Panc1 (cell line): ENCODE results near the gene SH3D19. TPM values are rescaled to one million over a fixed set of nuclear protein-coding genes. Genes with fewer than 3 reads are reported as not detected.

Experiments used
- ATAC-seq: fragments of 200-7000 bp; cut with Tn5 transposase; 2 replicates; pipeline ENCODE4 v1.9.1; 2020; ENCODE audit warnings: mild to moderate bottlenecking, moderate library complexity
- BruUV-seq: library from RNA; stranded (reverse); fragments of 400-500 nt; replicated peaks from 2 replicates; lab custom pipeline; 2021; lab: Mats Ljungman, UMichigan
- CTCF ChIA-PET: fragments of 300-600 bp; sonication (Branson Sonifier 250); formaldehyde crosslinking; loops from one replicate; lab custom pipeline; 2022; ENCODE audit warnings: antibody characterized with exemption; lab: Charles Lee
- POLR2A ChIA-PET: fragments of 300-600 bp; sonication (Branson Sonifier 250); formaldehyde crosslinking; loops from one replicate; lab custom pipeline; 2022; ENCODE audit warnings: antibody characterized with exemption; lab: Charles Lee
- DNase-seq: peaks from one replicate; pipeline ENCODE4 v3.0.0-alpha.2; 2010; ENCODE audit warnings: low read depth, low spot score
- H3K27ac ChIP-seq: 2 replicates; pipeline ENCODE4 v1.5.1; 2011; ENCODE audit warnings: mild to moderate bottlenecking, low read length, inconsistent platforms
- H3K27me3 ChIP-seq: fragments of 200-500 bp; sonication (Bioruptor generic); 2 replicates; pipeline ENCODE4 v1.6.0; 2014; ENCODE audit warnings: low read length, inconsistent platforms; ENCODE audit not compliant: control insufficient read depth, insufficient read depth
- H3K36me3 ChIP-seq: fragments of 200-500 bp; sonication (Bioruptor generic); 2 replicates; pipeline ENCODE4 v1.5.1; 2014; ENCODE audit warnings: inconsistent platforms, mild to moderate bottlenecking, low read length, moderate library complexity; ENCODE audit not compliant: control insufficient read depth, insufficient read depth
- H3K4me1 ChIP-seq: 2 replicates; pipeline ENCODE4 v1.5.1; 2011; ENCODE audit warnings: inconsistent platforms, mild to moderate bottlenecking, low read length, moderate library complexity; ENCODE audit not compliant: control insufficient read depth, insufficient read depth
- H3K4me3 ChIP-seq, 2 experiments: 2 replicates each; pipeline ENCODE4 v1.5.1; 2011 to 2012; ENCODE audit warnings: low read depth in 2 of 2, low read length in 2 of 2, mild to moderate bottlenecking in 2 of 2, inconsistent platforms in 1 of 2, moderate library complexity in 1 of 2
- H3K9me3 ChIP-seq: fragments of 200-500 bp; sonication (Bioruptor generic); 2 replicates; pipeline ENCODE4 v1.5.1; 2014; ENCODE audit warnings: low read depth, mild to moderate bottlenecking, inconsistent platforms, low read length, moderate library complexity; ENCODE audit not compliant: control insufficient read depth, insufficient read depth
- CTCF ChIP-seq: fragments of 450-650 bp; IDR thresholded peaks from 2 replicates; pipeline ENCODE4 v1.5.1; 2017; ENCODE audit warnings: mild to moderate bottlenecking
- POLR2AphosphoS5 ChIP-seq: IDR thresholded peaks from 2 replicates; pipeline ENCODE4 v1.6.1; 2012; ENCODE audit warnings: mild to moderate bottlenecking, low read depth, low read length, moderate library complexity
- REST ChIP-seq, 2 experiments: IDR thresholded peaks; 2 replicates each; pipeline ENCODE4 v1.6.1; 2011 to 2012; ENCODE audit warnings: low read depth in 2 of 2, control low read depth in 1 of 2, low read length in 1 of 2, mild to moderate bottlenecking in 1 of 2, moderate library complexity in 1 of 2; ENCODE audit not compliant: insufficient read depth in 1 of 2
- SIN3A ChIP-seq: IDR thresholded peaks from 2 replicates; pipeline ENCODE4 v1.6.1; 2012; ENCODE audit warnings: low read depth, mild to moderate bottlenecking, low read length, moderate library complexity, borderline replicate concordance; ENCODE audit not compliant: insufficient read depth
- TCF7L2 ChIP-seq: IDR thresholded peaks from 2 replicates; pipeline ENCODE4 v1.6.1; 2011; ENCODE audit warnings: mild to moderate bottlenecking, low read depth, low read length, inconsistent platforms
- in situ Hi-C: cut with HindIII; loops from 2 replicates; pipeline ENCODE4 v1.10.0; 2016; ENCODE audit warnings: low sequenced_read_pairs, low pct_unique_long_range_greater_than_20kb
- intact Hi-C: fragments of 100-400 bp; cut with micrococcal nuclease; formaldehyde crosslinking; loops from one replicate; pipeline ENCODE4 v1.10.0; 2022; ENCODE audit not compliant: unreplicated experiment
- total RNA-seq: library from RNA; stranded (reverse); gene quantifications from one replicate; pipeline ENCODE4 v1.2.1, GENCODE V29; 2021; ENCODE audit not compliant: unreplicated experiment

Gene SH3D19
- total RNA-seq, 1 experiment from 2014 or later = 19.8 TPM

GRCh38 chr4:151150821-151151580, 174.4 kb downstream of the SH3D19 start:
- ATAC-seq (no peak), DNase-seq (no peak)
- Histone ChIP-seq H3K4me1 (no peaks in the 10 kb centered on the region), H3K27me3 (no peaks in the 10 kb centered on the region), H3K27ac (no peak overlapping the region), H3K36me3 (no peaks in the 10 kb centered on the region; the same call in 1 of the 2 replicates), H3K4me3 (no peak overlapping the region), H3K9me3 (no peaks in the 10 kb centered on the region)
- TF ChIP-seq REST (IDR thresholded peaks at IDR 0.05; ENCODE audit: insufficient read depth in 1 of 2, low read depth in 2 of 2, low read length in 1 of 2) = no peak
- no peak for TF ChIP-seq POLR2AphosphoS5
- TF ChIP-seq TCF7L2 = no peak
- no peak for TF ChIP-seq CTCF
- TF ChIP-seq SIN3A = no peak
- ChIA-PET POLR2A (interaction anchor here (0.6 kb wide), 1 partner anchor 50 kb away, joined by 9 read pairs; no protein-coding TSS in a partner anchor), CTCF (no interaction called here)
- in situ Hi-C loops = no loop called here
- intact Hi-C loops = no loop called here
- BruUV-seq = no TSS peak

GRCh38 chr4:151148261-151148660, 177.1 kb downstream of the SH3D19 start:
- no peak for TF ChIP-seq SIN3A
- no peak for TF ChIP-seq TCF7L2
- no peak for TF ChIP-seq CTCF
- no peak for TF ChIP-seq REST (IDR thresholded peaks at IDR 0.05; ENCODE audit: insufficient read depth in 1 of 2, low read depth in 2 of 2, low read length in 1 of 2)
- no peak for TF ChIP-seq POLR2AphosphoS5
- no peaks in the 10 kb centered on the region for H3K9me3 ChIP-seq
- no peaks in the 10 kb centered on the region for H3K4me1 ChIP-seq
- CTCF ChIA-PET = no interaction called here
- no peaks in the 10 kb centered on the region; the same call in none of the 2 replicates for H3K36me3 ChIP-seq
- no peak overlapping the region for H3K27ac ChIP-seq
- H3K27me3 ChIP-seq = no peaks in the 10 kb centered on the region
- no peak for DNase-seq
- BruUV-seq = no TSS peak
- in situ Hi-C loops (no loop called here), intact Hi-C loops (no loop called here)
- POLR2A ChIA-PET = no interaction called here
- no peak for ATAC-seq
- no peak overlapping the region for H3K4me3 ChIP-seq
